HepG2 (cell line): Measurements from ENCODE around the gene ATOSB. TPM values are rescaled to one million over a fixed set of nuclear protein-coding genes. Genes with fewer than 3 reads are reported as not detected.
A peak's percentile ranks its signal among the peaks of the same experiment; 100 is the strongest.

Experiments used
- ARHGAP35 ChIP-seq: sonication (generic); formaldehyde crosslinking; IDR thresholded peaks from 2 replicates; pipeline ENCODE4 v1.9.0; 2022; ENCODE audit warnings: mild to moderate bottlenecking, inconsistent platforms, moderate library complexity, missing genetic modification reagents, borderline replicate concordance
- HDAC6 ChIP-seq: fragments of 200-600 bp; sonication (generic); IDR thresholded peaks from 2 replicates; pipeline ENCODE4 v1.7.0; 2017; ENCODE audit warnings: mild to moderate bottlenecking, antibody characterized with exemption, low read length, low read depth
- ONECUT2 ChIP-seq: sonication (generic); formaldehyde crosslinking; IDR thresholded peaks from 2 replicates; pipeline ENCODE4 v1.4.0; 2020; ENCODE audit warnings: missing genetic modification reagents
- PHB2 ChIP-seq: fragments of 450-650 bp; IDR thresholded peaks from 2 replicates; pipeline ENCODE4 v1.6.1; 2018; ENCODE audit not compliant: partially characterized antibody
- SRSF1 ChIP-seq: fragments of 200-400 bp; formaldehyde crosslinking; optimal IDR thresholded peaks from 2 replicates; pipeline ENCODE3; 2017; ENCODE audit warnings: mild to moderate bottlenecking, low read depth, low read length, moderate library complexity
- TOPORS ChIP-seq: sonication (generic); formaldehyde crosslinking; IDR thresholded peaks from 2 replicates; pipeline ENCODE4 v1.8.0; 2023; ENCODE audit warnings: mild to moderate bottlenecking, missing genetic modification reagents
- ZFP41 ChIP-seq: sonication (generic); formaldehyde crosslinking; IDR thresholded peaks from 2 replicates; pipeline ENCODE4 v1.4.0; 2020; ENCODE audit warnings: mild to moderate bottlenecking, missing genetic modification reagents, borderline replicate concordance
- ZNF10 ChIP-seq: sonication (generic); formaldehyde crosslinking; IDR thresholded peaks from 2 replicates; pipeline ENCODE4 v1.4.0; 2020; ENCODE audit warnings: mild to moderate bottlenecking, low read depth, missing genetic modification reagents, borderline replicate concordance
- ZNF138 ChIP-seq: sonication (generic); formaldehyde crosslinking; IDR thresholded peaks from 2 replicates; pipeline ENCODE4 v1.5.0; 2020; ENCODE audit warnings: mild to moderate bottlenecking, low read depth, missing genetic modification reagents
- ZNF17 ChIP-seq: sonication (generic); formaldehyde crosslinking; IDR thresholded peaks from 2 replicates; pipeline ENCODE4 v1.5.0; 2020; ENCODE audit warnings: mild to moderate bottlenecking, missing genetic modification reagents
- ZNF382 ChIP-seq: sonication (generic); formaldehyde crosslinking; IDR thresholded peaks from 2 replicates; pipeline ENCODE4 v1.5.0; 2020; ENCODE audit warnings: missing genetic modification reagents, mild to moderate bottlenecking, borderline replicate concordance
- ZNF446 ChIP-seq: sonication (generic); formaldehyde crosslinking; IDR thresholded peaks from 2 replicates; pipeline ENCODE4 v1.5.0; 2020; ENCODE audit warnings: mild to moderate bottlenecking, missing genetic modification reagents
- ZNF451 ChIP-seq: sonication (generic); formaldehyde crosslinking; IDR thresholded peaks from 2 replicates; pipeline ENCODE4 v1.5.0; 2020; ENCODE audit warnings: mild to moderate bottlenecking, missing genetic modification reagents
- ZNF484 ChIP-seq: sonication (generic); formaldehyde crosslinking; IDR thresholded peaks from 2 replicates; pipeline ENCODE4 v1.5.1; 2020; ENCODE audit warnings: mild to moderate bottlenecking, low read depth, missing genetic modification reagents, borderline replicate concordance
- ZNF552 ChIP-seq: sonication (generic); formaldehyde crosslinking; IDR thresholded peaks from 2 replicates; pipeline ENCODE4 v1.9.0; 2022; ENCODE audit warnings: missing genetic modification reagents, mild to moderate bottlenecking, borderline replicate concordance
- ZNF724P ChIP-seq: sonication (generic); formaldehyde crosslinking; IDR thresholded peaks from 2 replicates; pipeline ENCODE4 v1.8.0; 2022; ENCODE audit warnings: missing genetic modification reagents, borderline replicate concordance
- ZNF777 ChIP-seq: sonication (generic); formaldehyde crosslinking; IDR thresholded peaks from 2 replicates; pipeline ENCODE4 v1.4.0; 2020; ENCODE audit warnings: missing genetic modification reagents
- ZNF788 ChIP-seq: sonication (generic); formaldehyde crosslinking; IDR thresholded peaks from 2 replicates; pipeline ENCODE4 v1.5.0; 2020; ENCODE audit warnings: mild to moderate bottlenecking, missing genetic modification reagents, borderline replicate concordance
- ZNF792 ChIP-seq: IDR thresholded peaks from 2 replicates; pipeline ENCODE4 v1.6.1; 2016
- polyA plus RNA-seq, 8 experiments: library from polyadenylated mRNA; depleted of rRNA in 3 of 8; stranded (reverse) in 7 of 8; unstranded in 1 of 8; fragments of >200 nt; fragmentation: Illumina TruSeq in 4 of 8; extraction: Trizol in 4 of 8; gene quantifications; 2 replicates each; pipeline versions ENCODE4 v1.2.1 to v1.2.3, GENCODE V29; 2011 to 2016; ENCODE audit warnings: low read depth in 4 of 8, missing spikeins in 1 of 8, mixed read lengths in 1 of 8; ENCODE audit not compliant: insufficient read depth in 1 of 8
- total RNA-seq, 5 experiments: library from RNA; depleted of rRNA; stranded (reverse); fragments of >200 nt; fragmentation: Illumina TruSeq; extraction: Trizol; gene quantifications; 2 replicates each; pipeline ENCODE4 v1.2.3, GENCODE V29; 2016; ENCODE audit warnings: low read depth in 1 of 5
- TF ChIP-seq, protein P1 (sequence below): sonication (generic); formaldehyde crosslinking; conservative IDR thresholded peaks from 2 replicates; pipeline ENCODE4 v1.4.0; 2020; ENCODE audit warnings: missing genetic modification reagents
- TF ChIP-seq, protein P2 (sequence below): IDR thresholded peaks from 2 replicates; pipeline ENCODE4 v1.6.1; 2016; ENCODE audit warnings: missing genetic modification reagents, missing compliant biosample characterization
- TF ChIP-seq, protein P3 (sequence below): sonication (generic); formaldehyde crosslinking; IDR thresholded peaks from 2 replicates; pipeline ENCODE4 v1.5.0; 2020; ENCODE audit warnings: missing genetic modification reagents, mild to moderate bottlenecking, borderline replicate concordance
- TF ChIP-seq, protein P4 (sequence below): sonication (generic); formaldehyde crosslinking; IDR thresholded peaks from 2 replicates; pipeline ENCODE4 v1.8.0; 2022; ENCODE audit warnings: missing genetic modification reagents, low read depth, mild to moderate bottlenecking, borderline replicate concordance
- TF ChIP-seq, protein P5 (sequence below): sonication (generic); formaldehyde crosslinking; IDR thresholded peaks from 2 replicates; pipeline ENCODE4 v1.5.1; 2020; ENCODE audit warnings: missing genetic modification reagents, mild to moderate bottlenecking, borderline replicate concordance

ATOSB gene
- total and polyA plus RNA-seq, 2 of the 13 experiments (the other 11 are each of a cell fraction or from before 2014, with no cell fraction given): 1.9 to 6.4 TPM

DNA sequence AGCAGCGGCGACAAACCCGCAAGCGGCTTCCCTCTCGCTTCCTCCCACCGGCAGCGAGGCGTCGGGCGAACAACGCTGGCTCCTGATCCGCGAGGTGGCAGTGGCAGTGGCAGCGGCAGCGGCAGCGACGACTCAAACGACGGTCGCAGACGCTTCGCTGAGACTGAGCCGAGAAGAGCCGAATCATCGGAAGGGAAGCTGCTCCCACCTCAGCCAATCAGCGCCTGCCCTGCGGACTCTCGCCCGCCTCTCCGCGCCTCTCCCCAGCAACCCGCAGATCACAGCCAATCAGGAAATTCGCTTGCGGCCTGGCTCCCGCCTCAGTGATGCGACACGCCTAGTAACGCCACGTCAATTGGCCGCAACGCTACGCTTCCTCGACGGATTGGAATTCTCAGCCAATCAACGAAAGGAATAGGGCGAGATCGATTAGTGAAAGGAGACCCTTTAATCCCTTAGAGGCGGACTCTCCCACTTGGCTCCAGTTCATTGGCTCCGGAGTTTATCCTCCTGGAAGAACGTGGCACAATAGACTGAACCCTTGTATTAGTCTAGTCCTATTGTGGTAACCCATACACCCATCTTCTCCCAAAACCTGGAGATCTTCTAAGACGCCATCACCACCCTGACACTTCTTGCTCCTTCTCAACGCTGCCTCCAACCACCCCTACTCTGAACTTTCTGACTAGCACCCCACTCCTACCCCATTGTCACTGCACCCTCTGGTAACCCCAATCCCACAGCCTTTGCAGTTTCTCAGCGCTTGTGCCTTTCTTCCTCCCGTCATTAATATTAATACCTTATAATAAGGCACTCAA is 43.0 kb downstream of the ATOSB start, which contains the start of gene VCP (continued):
- TF ChIP-seq, protein P1, sequence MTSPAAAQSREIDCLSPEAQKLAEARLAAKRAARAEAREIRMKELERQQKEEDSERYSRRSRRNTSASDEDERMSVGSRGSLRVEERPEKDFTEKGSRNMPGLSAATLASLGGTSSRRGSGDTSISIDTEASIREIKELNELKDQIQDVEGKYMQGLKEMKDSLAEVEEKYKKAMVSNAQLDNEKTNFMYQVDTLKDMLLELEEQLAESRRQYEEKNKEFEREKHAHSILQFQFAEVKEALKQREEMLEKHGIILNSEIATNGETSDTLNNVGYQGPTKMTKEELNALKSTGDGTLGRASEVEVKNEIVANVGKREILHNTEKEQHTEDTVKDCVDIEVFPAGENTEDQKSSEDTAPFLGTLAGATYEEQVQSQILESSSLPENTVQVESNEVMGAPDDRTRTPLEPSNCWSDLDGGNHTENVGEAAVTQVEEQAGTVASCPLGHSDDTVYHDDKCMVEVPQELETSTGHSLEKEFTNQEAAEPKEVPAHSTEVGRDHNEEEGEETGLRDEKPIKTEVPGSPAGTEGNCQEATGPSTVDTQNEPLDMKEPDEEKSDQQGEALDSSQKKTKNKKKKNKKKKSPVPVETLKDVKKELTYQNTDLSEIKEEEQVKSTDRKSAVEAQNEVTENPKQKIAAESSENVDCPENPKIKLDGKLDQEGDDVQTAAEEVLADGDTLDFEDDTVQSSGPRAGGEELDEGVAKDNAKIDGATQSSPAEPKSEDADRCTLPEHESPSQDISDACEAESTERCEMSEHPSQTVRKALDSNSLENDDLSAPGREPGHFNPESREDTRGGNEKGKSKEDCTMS (CRISPR knock-in tag): no peak
- TF ChIP-seq TOPORS (CRISPR knock-in tag): peak; percentile 57
- peak; percentile 52; the same call in 1 of the 2 replicates for TF ChIP-seq ZNF138
- TF ChIP-seq ZNF777 (CRISPR knock-in tag): peak; percentile 89
- TF ChIP-seq ZNF724P (CRISPR knock-in tag): 0 out of 2 replicates have a peak, but pooled peaks have one; percentile 15
- no peak for TF ChIP-seq PHB2
- TF ChIP-seq ZNF451: 0 out of 2 replicates have a peak, but pooled peaks have one; percentile 18
- TF ChIP-seq, protein P2, sequence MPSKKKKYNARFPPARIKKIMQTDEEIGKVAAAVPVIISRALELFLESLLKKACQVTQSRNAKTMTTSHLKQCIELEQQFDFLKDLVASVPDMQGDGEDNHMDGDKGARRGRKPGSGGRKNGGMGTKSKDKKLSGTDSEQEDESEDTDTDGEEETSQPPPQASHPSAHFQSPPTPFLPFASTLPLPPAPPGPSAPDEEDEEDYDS (CRISPR knock-in tag): peak; percentile 71; the same call in 1 of the 2 replicates
- no peak for TF ChIP-seq ZNF446 (CRISPR knock-in tag)
- peak; percentile 94 for TF ChIP-seq ONECUT2 (CRISPR knock-in tag)
- TF ChIP-seq ARHGAP35 (CRISPR knock-in tag): 0 out of 2 replicates have a peak, but pooled peaks have one; percentile 65
- TF ChIP-seq HDAC6: no peak
- peak; percentile 29; the same call in 1 of the 2 replicates for TF ChIP-seq ZFP41 (CRISPR knock-in tag)
- TF ChIP-seq ZNF382: no peak
- TF ChIP-seq ZNF552 (CRISPR knock-in tag): peak; percentile 65; the same call in 1 of the 2 replicates
- TF ChIP-seq ZNF17 (CRISPR knock-in tag): no peak
- TF ChIP-seq, protein P3, sequence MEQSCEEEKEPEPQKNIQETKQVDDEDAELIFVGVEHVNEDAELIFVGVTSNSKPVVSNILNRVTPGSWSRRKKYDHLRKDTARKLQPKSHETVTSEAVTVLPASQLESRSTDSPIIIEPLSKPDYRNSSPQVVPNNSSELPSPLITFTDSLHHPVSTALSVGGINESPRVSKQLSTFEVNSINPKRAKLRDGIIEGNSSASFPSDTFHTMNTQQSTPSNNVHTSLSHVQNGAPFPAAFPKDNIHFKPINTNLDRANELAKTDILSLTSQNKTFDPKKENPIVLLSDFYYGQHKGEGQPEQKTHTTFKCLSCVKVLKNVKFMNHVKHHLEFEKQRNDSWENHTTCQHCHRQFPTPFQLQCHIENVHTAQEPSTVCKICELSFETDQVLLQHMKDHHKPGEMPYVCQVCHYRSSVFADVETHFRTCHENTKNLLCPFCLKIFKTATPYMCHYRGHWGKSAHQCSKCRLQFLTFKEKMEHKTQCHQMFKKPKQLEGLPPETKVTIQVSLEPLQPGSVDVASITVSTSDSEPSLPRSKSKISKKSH: peak; percentile 81
- TF ChIP-seq SRSF1: no peak
- TF ChIP-seq, protein P4, sequence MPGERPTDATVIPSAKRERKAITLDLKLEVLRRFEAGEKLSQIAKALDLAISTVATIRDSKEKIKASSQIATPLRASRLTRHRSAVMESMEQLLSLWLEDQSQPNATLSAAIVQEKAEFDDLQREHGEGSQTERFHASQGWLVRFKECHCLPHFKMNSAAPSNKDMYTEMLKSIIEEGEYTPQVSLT (CRISPR knock-in tag): no peak; the same call in 1 of the 2 replicates
- no peak for TF ChIP-seq ZNF484
- no peak for TF ChIP-seq ZNF792 (CRISPR knock-in tag)
- TF ChIP-seq ZNF788 (CRISPR knock-in tag): no peak
- TF ChIP-seq ZNF10 (CRISPR knock-in tag): no peak
- TF ChIP-seq, protein P5, sequence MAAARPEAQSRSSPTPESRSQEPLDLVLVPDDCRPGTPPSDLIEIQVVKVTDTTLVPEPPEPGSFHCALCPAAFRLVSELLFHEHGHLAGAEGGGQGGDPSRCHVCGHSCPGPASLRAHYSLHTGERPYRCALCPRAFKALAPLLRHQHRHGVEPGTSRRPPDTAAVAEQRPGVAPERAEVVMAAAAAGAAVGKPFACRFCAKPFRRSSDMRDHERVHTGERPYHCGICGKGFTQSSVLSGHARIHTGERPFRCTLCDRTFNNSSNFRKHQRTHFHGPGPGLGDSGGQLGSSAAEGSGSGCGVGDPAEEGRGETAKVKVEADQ: no peak
